H1 (cell line): ENCODE data around the gene CAMK2G. TPM values are rescaled to one million over a fixed set of nuclear protein-coding genes. Genes with fewer than 3 reads are reported as not detected.

Experiments
- CTCF ChIA-PET: fragments of 300-600 bp; sonication (Branson Sonifier 250); formaldehyde crosslinking; loops from one replicate; lab custom pipeline; 2021; ENCODE audit not compliant: partially characterized antibody; lab: Charles Lee
- POLR2A ChIA-PET: fragments of 300-600 bp; sonication (Branson Sonifier 250); formaldehyde crosslinking; loops from one replicate; lab custom pipeline; 2021; ENCODE audit warnings: inconsistent platforms; ENCODE audit not compliant: partially characterized antibody; lab: Charles Lee
- DNase-seq, 2 experiments: peaks; one replicate each; pipeline versions ENCODE4 v3.0.0 to v3.0.0-alpha.2; 2010 to 2022; ENCODE audit warnings: low spot score in 2 of 2, low read depth in 1 of 2, mixed read lengths in 1 of 2
- FAIRE-seq: peaks from 2 replicates; lab custom pipeline; 2011; peaks lifted over from hg19 to GRCh38; lab: Jason Lieb, UNC
- H2AFZ ChIP-seq: 2 replicates; pipeline ENCODE4 v1.8.1; 2012; ENCODE audit warnings: low read length, inconsistent platforms
- H2AK5ac ChIP-seq: 2 replicates; pipeline ENCODE4 v1.6.1; 2013; ENCODE audit warnings: low read depth, low read length
- H2BK120ac ChIP-seq: replicated peaks from 2 replicates; pipeline ENCODE3; 2013; ENCODE audit warnings: low read depth, low read length, inconsistent platforms
- H2BK12ac ChIP-seq: 2 replicates; pipeline ENCODE4 v1.6.1; 2013; ENCODE audit warnings: low read depth, low read length
- H2BK15ac ChIP-seq: 2 replicates; pipeline ENCODE4 v1.6.1; 2013; ENCODE audit warnings: low read length
- H2BK20ac ChIP-seq: 2 replicates; pipeline ENCODE4 v1.6.1; 2013; ENCODE audit warnings: low read length
- H2BK5ac ChIP-seq: 2 replicates; pipeline ENCODE4 v1.6.1; 2013; ENCODE audit warnings: low read depth, low read length
- H3K14ac ChIP-seq: 2 replicates; pipeline ENCODE4 v1.6.1; 2013; ENCODE audit warnings: inconsistent platforms; ENCODE audit not compliant: insufficient read length
- H3K18ac ChIP-seq: 2 replicates; pipeline ENCODE4 v1.6.1; 2013; ENCODE audit warnings: low read length; ENCODE audit errors: extremely low read depth
- H3K23ac ChIP-seq: 2 replicates; pipeline ENCODE4 v1.6.1; 2013; ENCODE audit warnings: inconsistent platforms; ENCODE audit not compliant: insufficient read length
- H3K23me2 ChIP-seq: 2 replicates; pipeline ENCODE4 v1.6.1; 2013; ENCODE audit warnings: low read depth, low read length
- H3K27ac ChIP-seq: 2 replicates; pipeline ENCODE4 v1.6.1; 2011; ENCODE audit warnings: low read depth, low read length, inconsistent platforms
- H3K27me3 ChIP-seq, 4 experiments: replicated peaks in 1 of 4; 1 replicate in 1 of 4; 2 replicates in 3 of 4; pipeline versions ENCODE4 v1.6.1 to v1.8.1; 2011 to 2013; ENCODE audit warnings: low read length in 3 of 4, mild to moderate bottlenecking in 3 of 4, inconsistent platforms in 2 of 4, mixed read lengths in 2 of 4, moderate library complexity in 1 of 4; ENCODE audit not compliant: control insufficient read depth in 3 of 4, insufficient read depth in 3 of 4; ENCODE audit errors: extremely low read depth in 1 of 4
- H3K36me3 ChIP-seq, 4 experiments: 2 replicates each; pipeline versions ENCODE4 v1.6.1 to v1.8.1; 2011 to 2013; ENCODE audit warnings: mild to moderate bottlenecking in 4 of 4, low read length in 3 of 4, moderate library complexity in 2 of 4, control low read depth in 1 of 4, inconsistent platforms in 1 of 4; ENCODE audit not compliant: insufficient read depth in 4 of 4, control insufficient read depth in 2 of 4
- H3K4ac ChIP-seq: replicated peaks from 2 replicates; pipeline ENCODE3; 2013; ENCODE audit warnings: low read length, low read depth, mixed read lengths, inconsistent platforms; ENCODE audit not compliant: insufficient read length
- H3K4me1 ChIP-seq, 4 experiments: replicated peaks in 1 of 4; 1 replicate in 1 of 4; 2 replicates in 3 of 4; pipeline versions ENCODE4 v1.6.1 to v1.8.1; 2011 to 2013; ENCODE audit warnings: low read length in 3 of 4, inconsistent platforms in 2 of 4, mixed read lengths in 1 of 4; ENCODE audit not compliant: insufficient read depth in 4 of 4, control insufficient read depth in 3 of 4
- H3K4me2 ChIP-seq, 2 experiments: 2 replicates each; pipeline versions ENCODE4 v1.6.1 to v1.8.1; 2011 to 2013; ENCODE audit warnings: low read depth in 2 of 2, low read length in 2 of 2, control low read depth in 1 of 2, inconsistent platforms in 1 of 2, mild to moderate bottlenecking in 1 of 2; ENCODE audit not compliant: insufficient read depth in 1 of 2
- H3K4me3 ChIP-seq, 4 experiments: fragments of 200-600, 300-600 bp in 1 of 4; sonication (generic), shearing (Covaris generic), sonication (Bioruptor Twin) in 1 of 4; 2 replicates each; pipeline versions ENCODE4 v1.5.1 to v1.8.1; 2011 to 2016; ENCODE audit warnings: low read length in 4 of 4, low read depth in 3 of 4, control low read depth in 2 of 4, inconsistent platforms in 2 of 4, mild to moderate bottlenecking in 2 of 4, mixed read lengths in 1 of 4, moderate library complexity in 1 of 4; ENCODE audit not compliant: insufficient read depth in 2 of 4; ENCODE audit errors: extremely low read depth in 1 of 4
- H3K56ac ChIP-seq: replicated peaks from 2 replicates; pipeline ENCODE3; 2013; ENCODE audit warnings: low read depth, mild to moderate bottlenecking, mixed read lengths, low read length, inconsistent platforms; ENCODE audit not compliant: insufficient read length
- H3K79me1 ChIP-seq: 2 replicates; pipeline ENCODE4 v1.6.1; 2013; ENCODE audit warnings: low read depth, low read length, control low read depth
- H3K79me2 ChIP-seq, 2 experiments: 2 replicates each; pipeline versions ENCODE4 v1.6.1 to v1.8.1; 2012 to 2013; ENCODE audit warnings: low read length in 2 of 2, mild to moderate bottlenecking in 2 of 2, inconsistent platforms in 1 of 2; ENCODE audit not compliant: insufficient read depth in 2 of 2, control insufficient read depth in 1 of 2
- H3K9ac ChIP-seq, 4 experiments: replicated peaks in 1 of 4; 1 replicate in 1 of 4; 2 replicates in 3 of 4; pipeline versions ENCODE4 v1.6.1 to v1.8.1; 2011 to 2013; ENCODE audit warnings: low read depth in 3 of 4, low read length in 3 of 4, control low read depth in 2 of 4, mild to moderate bottlenecking in 2 of 4, moderate library complexity in 2 of 4, inconsistent platforms in 1 of 4; ENCODE audit errors: extremely low read depth in 1 of 4
- H3K9me3 ChIP-seq, 2 experiments: 2 replicates each; pipeline versions ENCODE4 v1.6.1 to v1.8.1; 2012 to 2013; ENCODE audit warnings: mild to moderate bottlenecking in 2 of 2, moderate library complexity in 2 of 2, control low read depth in 1 of 2, inconsistent platforms in 1 of 2, low read depth in 1 of 2, low read length in 1 of 2, mixed read lengths in 1 of 2; ENCODE audit not compliant: insufficient read depth in 2 of 2
- H4K20me1 ChIP-seq, 2 experiments: replicated peaks in 1 of 2; 2 replicates each; pipeline versions ENCODE3 to v1.8.1; 2011 to 2013; ENCODE audit warnings: inconsistent platforms in 2 of 2, low read length in 2 of 2, mild to moderate bottlenecking in 1 of 2; ENCODE audit not compliant: insufficient read depth in 2 of 2, control insufficient read depth in 1 of 2
- H4K5ac ChIP-seq: 2 replicates; pipeline ENCODE4 v1.6.1; 2013; ENCODE audit warnings: low read length, low read depth, mixed read lengths, inconsistent platforms; ENCODE audit not compliant: insufficient read length
- H4K8ac ChIP-seq: 2 replicates; pipeline ENCODE4 v1.8.0; 2013; ENCODE audit warnings: mild to moderate bottlenecking, moderate library complexity, low read length, inconsistent platforms; ENCODE audit not compliant: insufficient read depth; ENCODE audit errors: extremely low read depth
- H4K91ac ChIP-seq: replicated peaks from 2 replicates; pipeline ENCODE3; 2013; ENCODE audit warnings: low read length, mixed read lengths, inconsistent platforms; ENCODE audit not compliant: insufficient read length
- CTCF ChIP-seq, 3 experiments: IDR thresholded peaks; 1 replicate in 2 of 3; 2 replicates in 1 of 3; pipeline versions ENCODE4 v1.5.1 to v1.6.1; 2011; ENCODE audit warnings: low read length in 3 of 3, mild to moderate bottlenecking in 3 of 3, inconsistent platforms in 2 of 3, low read depth in 1 of 3, moderate library complexity in 1 of 3; ENCODE audit not compliant: insufficient read depth in 1 of 3; ENCODE audit errors: control extremely low read depth in 1 of 3
- RAD21 ChIP-seq, 2 experiments: IDR thresholded peaks in 1 of 2; conservative IDR thresholded peaks in 1 of 2; 2 replicates each; pipeline ENCODE4 v1.6.1; 2011; ENCODE audit warnings: low read depth in 2 of 2, low read length in 2 of 2, improper control_type of control experiment in 1 of 2, inconsistent platforms in 1 of 2, mild to moderate bottlenecking in 1 of 2, moderate library complexity in 1 of 2
- SRF ChIP-seq: IDR thresholded peaks from 2 replicates; pipeline ENCODE4 v1.6.1; 2011; ENCODE audit warnings: mild to moderate bottlenecking, low read depth, low read length, moderate library complexity
- WGBS, 2 experiments: shearing (Covaris generic) in 1 of 2; methylation state at CpG; one replicate each; pipeline versions ENCODE4 v1.1.6 to v1.1.7; 2013 to 2015; ENCODE audit warnings: low lambda C conversion rate in 2 of 2, mixed read lengths in 2 of 2, inconsistent platforms in 1 of 2, low coverage in 1 of 2, missing lambda C conversion rate in 1 of 2; ENCODE audit not compliant: insufficient replicate concordance in 2 of 2, insufficient coverage in 1 of 2, insufficient read length in 1 of 2; ENCODE audit errors: extremely low coverage in 1 of 2, missing lambda C conversion rate in 1 of 2; 5-methylcytosine and 5-hydroxymethylcytosine counted together
- polyA plus RNA-seq, 7 experiments: library from polyadenylated mRNA; depleted of rRNA in 3 of 7; stranded (reverse) in 5 of 7; unstranded in 2 of 7; fragments of >200 nt in 5 of 7; fragments of 200-250 nt in 2 of 7; gene quantifications; 1 replicate in 5 of 7; 2 replicates in 1 of 7; 4 replicates in 1 of 7; pipeline versions ENCODE4 v1.2.1 to v1.2.3, GENCODE V29; 2011 to 2013; ENCODE audit warnings: missing spikeins in 2 of 7, mixed read lengths in 2 of 7
- total RNA-seq: library from RNA; stranded (reverse); fragmentation: NEBNext Ultra II Directional; extraction: Animal tissue kit (Norgen Biotek cat#: 25700); gene quantifications from 2 replicates; pipeline ENCODE4 v1.2.1, GENCODE V29; 2021

CAMK2G gene
- total and polyA plus RNA-seq, 2 of the 8 experiments (the other 6 are each of a cell fraction or from before 2014, with no cell fraction given): 28.9 to 31.7 TPM

- H2BK120ac ChIP-seq: no peak overlapping the region
- CTCF ChIA-PET: interaction anchor here (0.6 to 16.0 kb wide), 20 partner anchors 8 to 368 kb away, joined by 3 to 209 read pairs (median 4); a partner anchor contains a TSS
- 74% methylated on average over 22 of the region's 22 CpGs; no CpG with 5 or more reads in 1 of the 2 experiments for WGBS, 2 experiments
Observed at GRCh38 chr10:73814896-73815718, 59.2 kb downstream of the CAMK2G start.

More at GRCh38 chr10:73814896-73815718, 59.2 kb downstream of the CAMK2G start:
- Histone ChIP-seq H3K36me3 (peaks cover 0 to 19% (median 7%) of the 10 kb centered on the region in 4 experiments; a peak in 5 of 8 replicates), H3K27ac (no peak overlapping the region), H3K23ac (no peak overlapping the region), H3K14ac (no peak overlapping the region), H4K5ac (no peak overlapping the region), H2BK20ac (no peak overlapping the region), H3K4ac (no peak overlapping the region), H3K4me2 (no peak overlapping the region), H2BK12ac (no peak overlapping the region), H3K9ac (no peak overlapping the region), H3K4me1 (peaks cover 0 to 4% (median 2%) of the 10 kb centered on the region in 4 experiments; a peak in 4 of 7 replicates), H3K4me3 (no peak overlapping the region), H3K56ac (no peak overlapping the region), H2AK5ac (no peak overlapping the region), H3K9me3 (no peaks in the 10 kb centered on the region), H4K8ac (no peak overlapping the region; the same call in 1 of the 2 replicates), H2AFZ (no peak overlapping the region), H3K23me2 (no peaks in the 10 kb centered on the region; the same call in 1 of the 2 replicates), H4K20me1 (peaks cover 0 to 4% of the 10 kb centered on the region in 2 experiments), H3K27me3 (no peaks in the 10 kb centered on the region; a peak in 1 of 7 replicates), H3K18ac (no peak overlapping the region), H4K91ac (no peak overlapping the region), H3K79me2 (no peaks in the 10 kb centered on the region), H3K79me1 (no peaks in the 10 kb centered on the region), H2BK15ac (no peak overlapping the region), H2BK5ac (no peak overlapping the region)
- FAIRE-seq (no peak), DNase-seq (peak in 1 of 2 experiments; percentile 58)
- TF ChIP-seq SRF: no peak
- TF ChIP-seq CTCF (IDR thresholded peaks at IDR 0.05; ENCODE audit: control extremely low read depth in 1 of 3, insufficient read depth in 1 of 3, low read depth in 1 of 3, low read length in 3 of 3): peak; percentile 37 to 64 (median 43)
- peak in 1 of 2 experiments; percentile 26; a peak in 1 of 4 replicates for TF ChIP-seq RAD21 (IDR thresholded peaks at IDR 0.05 in 1 of 2, conservative IDR thresholded peaks at IDR 0.05 in 1 of 2; ENCODE audit: low read depth in 2 of 2, low read length in 2 of 2)
- POLR2A ChIA-PET: interaction anchor here (1.2 to 1.6 kb wide), 4 partner anchors 12 to 73 kb away, joined by 3 to 6 read pairs (median 4); no protein-coding TSS in a partner anchor
